ENCODE measurements around the gene GABRB3.

The GABRB3 gene

DNA sequence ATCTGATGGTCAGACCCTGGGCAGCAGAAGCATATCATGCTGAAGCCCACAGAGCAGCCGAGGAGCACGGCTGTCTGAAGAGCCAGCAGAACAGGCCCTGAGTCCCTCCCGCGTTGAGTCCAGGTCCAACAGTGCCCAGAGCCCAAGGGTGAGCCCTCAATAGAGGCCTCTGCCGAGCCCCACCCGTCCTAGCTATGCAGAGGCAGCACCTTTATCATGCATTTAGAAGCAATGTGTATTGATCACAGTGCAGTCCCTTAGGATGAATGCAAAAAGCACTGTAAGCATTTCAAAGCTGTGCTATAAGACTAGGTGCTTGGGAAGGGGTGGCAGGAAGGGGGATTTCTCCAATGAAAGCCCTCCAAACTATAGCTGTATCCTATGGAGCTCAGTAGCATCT lies 208.5 kb downstream of the GABRB3 start:
- in situ Hi-C loops (cut with HindIII; ENCODE audit: low sequenced_read_pairs): no loop called here

DNA sequence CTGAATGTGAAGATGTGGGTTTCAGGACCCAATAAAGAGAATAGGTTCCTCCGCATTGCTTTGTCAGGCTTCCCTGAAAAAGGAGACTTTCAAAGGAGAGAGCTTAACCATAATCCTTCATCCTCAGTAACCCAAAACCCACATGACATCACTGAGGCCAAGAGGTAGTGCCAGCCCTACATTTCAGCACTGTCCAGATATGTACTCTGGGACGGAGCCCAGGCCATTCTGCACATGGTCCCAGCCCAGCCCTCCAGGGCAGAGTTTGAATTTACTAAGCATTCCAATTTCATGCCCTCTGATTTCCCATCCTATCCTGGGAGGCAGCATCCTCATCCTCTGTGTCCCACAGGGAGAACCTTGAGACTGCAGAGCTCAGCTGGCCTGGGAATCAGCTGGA lies 210.5 kb downstream of the GABRB3 start:
- in situ Hi-C loops (cut with HindIII; ENCODE audit: low sequenced_read_pairs): no loop called here

DNA sequence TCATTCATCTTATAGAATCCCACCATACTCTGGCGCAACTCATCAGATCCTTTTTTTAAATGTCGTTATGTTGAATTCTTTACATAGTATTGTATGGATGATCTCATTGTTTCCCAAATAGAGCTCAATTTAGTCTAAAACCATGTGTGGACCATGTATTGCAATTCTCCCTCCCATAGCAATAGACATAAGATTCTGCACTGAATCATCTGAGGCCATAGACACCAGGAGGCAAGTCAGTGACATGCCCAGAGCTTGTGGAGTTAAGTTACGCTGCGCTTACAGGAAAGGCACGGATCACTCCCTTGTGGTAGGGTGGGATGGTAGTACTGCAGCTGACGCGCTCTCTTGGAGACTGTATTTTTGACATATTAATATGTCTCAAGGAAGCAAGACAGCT lies 211.0 kb downstream of the GABRB3 start:
- in situ Hi-C loops (cut with HindIII; ENCODE audit: low sequenced_read_pairs): no loop called here

DNA sequence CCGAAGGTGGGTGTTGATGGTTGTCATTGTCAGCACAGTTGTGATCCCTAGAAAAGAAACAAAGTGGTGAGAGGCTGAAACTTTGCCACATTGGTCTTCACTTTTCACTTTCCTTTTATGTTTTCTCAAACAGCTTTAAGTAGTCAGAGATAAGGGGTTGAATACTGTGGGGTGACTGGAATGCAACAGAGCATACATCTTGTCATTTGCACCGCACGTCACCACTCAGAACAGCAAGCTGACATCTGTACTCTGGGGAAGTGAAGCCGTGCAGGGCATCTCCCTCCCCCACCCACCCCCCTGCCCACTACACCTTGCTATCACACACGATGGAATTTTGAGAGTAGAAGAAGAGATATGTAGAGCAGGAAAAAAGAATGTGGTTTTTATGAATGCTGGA lies 211.7 kb downstream of the GABRB3 start:
- in situ Hi-C loops (cut with HindIII; ENCODE audit: low sequenced_read_pairs): no loop called here

DNA sequence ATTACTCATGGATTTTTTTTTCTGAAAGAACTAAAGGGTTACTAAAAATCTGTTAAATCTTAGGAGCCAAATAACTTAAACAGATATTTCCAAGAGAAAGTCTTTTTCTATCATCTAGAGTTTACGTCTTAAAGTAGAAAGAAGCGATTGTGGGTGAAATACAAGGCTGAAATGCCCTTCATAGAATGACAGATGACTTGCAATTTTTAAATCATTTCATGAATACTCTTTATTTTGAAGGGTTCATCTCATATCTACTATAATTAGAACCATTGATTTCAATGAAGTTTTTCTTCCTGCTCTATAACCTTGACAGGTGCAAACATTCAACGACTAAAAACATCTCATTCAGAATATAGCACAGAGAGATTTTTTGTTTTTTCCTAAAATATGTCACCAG lies 217.0 kb downstream of the GABRB3 start:
- in situ Hi-C loops (cut with HindIII; ENCODE audit: low sequenced_read_pairs): no loop called here

DNA sequence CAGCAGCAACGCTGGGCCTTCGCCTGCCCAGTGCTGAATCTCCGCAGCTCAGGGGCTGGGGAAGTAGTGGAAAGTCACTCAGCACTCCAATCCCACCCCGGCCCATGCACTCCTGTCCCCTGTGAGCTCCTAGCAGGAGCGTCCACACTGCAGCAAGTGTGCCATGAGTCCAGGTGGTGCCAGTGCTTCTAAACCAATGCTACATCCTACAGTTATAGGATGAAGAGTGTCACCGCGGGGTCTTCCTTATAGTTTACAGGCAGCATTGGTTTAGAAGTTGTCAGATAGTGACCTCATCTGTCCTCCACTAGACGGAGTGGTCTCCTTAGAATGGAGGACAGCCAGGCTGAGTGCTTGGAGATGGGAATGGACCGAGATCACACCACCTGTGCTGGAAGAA lies 221.4 kb downstream of the GABRB3 start:
- in situ Hi-C loops (cut with HindIII; ENCODE audit: low sequenced_read_pairs): no loop called here

DNA sequence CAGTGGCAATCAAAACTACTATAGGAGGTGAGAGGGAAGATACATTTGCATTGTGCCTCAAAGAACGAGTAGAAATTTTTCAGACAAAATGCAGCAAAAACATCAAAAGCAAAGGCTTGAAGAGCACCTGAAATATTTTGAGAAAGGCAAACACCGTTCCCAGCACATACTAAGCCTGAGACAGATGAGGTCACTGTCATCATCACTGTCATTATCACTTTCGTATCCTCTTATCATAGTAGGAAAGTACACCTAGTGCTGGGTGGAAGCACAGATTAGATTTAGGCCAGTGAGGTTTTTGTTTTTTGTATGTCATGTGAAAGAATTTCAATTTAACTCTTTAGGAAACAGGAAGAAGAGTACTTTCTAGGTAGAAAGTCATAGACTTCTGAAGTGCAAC lies 222.0 kb downstream of the GABRB3 start:
- in situ Hi-C loops (cut with HindIII; ENCODE audit: low sequenced_read_pairs): no loop called here

DNA sequence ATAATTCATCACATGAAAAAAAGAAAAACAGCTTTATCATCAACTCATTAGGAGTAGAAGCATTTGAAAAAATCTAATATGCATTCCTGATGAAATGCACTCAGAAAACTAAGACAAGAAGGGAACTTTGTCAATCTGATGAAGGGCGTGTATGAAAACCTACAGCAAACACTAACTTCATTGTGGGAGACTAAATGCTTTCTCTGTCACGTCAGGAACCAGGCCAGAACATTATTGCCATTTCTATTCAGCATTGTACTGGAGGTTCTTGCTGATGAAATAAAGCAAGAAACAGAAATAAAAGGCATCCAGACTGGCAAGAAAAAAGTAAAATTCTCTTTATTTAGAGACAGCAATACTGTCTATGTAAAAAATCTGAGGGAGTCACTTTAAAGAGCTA lies 235.2 kb downstream of the GABRB3 start:
- in situ Hi-C loops (cut with HindIII; ENCODE audit: low sequenced_read_pairs): no loop called here

DNA sequence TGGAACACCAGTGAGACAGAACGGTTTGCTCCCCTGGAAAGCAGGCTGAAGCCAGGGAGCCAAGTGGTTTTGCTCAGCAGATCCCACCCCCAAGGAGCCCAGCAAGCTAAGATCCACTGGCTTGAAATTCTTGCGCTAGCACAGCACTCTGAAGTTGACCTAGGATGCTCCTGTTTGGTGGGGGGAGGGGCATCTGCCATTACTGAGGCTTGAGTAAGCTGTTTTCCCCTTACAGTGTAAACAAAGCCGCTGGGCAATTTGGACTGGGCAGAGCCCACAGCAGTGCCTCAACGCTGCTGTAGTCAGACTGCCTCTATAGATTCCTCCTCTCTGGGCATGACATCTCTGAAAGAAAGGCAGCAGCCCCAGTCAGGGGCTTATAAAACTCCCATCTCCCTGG lies 241.4 kb downstream of the GABRB3 start:
- in situ Hi-C loops (cut with HindIII; ENCODE audit: low sequenced_read_pairs): no loop called here

DNA sequence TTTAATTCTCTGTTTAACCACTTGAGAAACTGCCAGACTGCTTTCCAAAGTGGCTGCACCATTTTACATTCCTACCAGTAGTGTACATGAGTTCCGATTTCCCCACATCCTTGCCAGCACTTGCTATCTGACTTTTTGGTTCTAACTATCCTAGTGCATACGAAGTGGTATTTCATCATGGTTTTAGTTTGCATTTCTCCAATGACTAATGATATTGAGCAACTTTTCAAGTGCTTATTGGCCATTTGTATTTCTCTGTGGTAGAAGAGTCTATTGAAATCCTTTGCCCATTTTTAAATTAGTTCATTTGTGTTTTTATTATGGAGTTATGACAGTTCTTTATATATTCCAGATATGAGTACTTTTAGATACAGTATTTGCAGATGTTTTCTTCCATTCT lies 247.8 kb downstream of the GABRB3 start:
- in situ Hi-C loops (cut with HindIII; ENCODE audit: low sequenced_read_pairs): no loop called here

DNA sequence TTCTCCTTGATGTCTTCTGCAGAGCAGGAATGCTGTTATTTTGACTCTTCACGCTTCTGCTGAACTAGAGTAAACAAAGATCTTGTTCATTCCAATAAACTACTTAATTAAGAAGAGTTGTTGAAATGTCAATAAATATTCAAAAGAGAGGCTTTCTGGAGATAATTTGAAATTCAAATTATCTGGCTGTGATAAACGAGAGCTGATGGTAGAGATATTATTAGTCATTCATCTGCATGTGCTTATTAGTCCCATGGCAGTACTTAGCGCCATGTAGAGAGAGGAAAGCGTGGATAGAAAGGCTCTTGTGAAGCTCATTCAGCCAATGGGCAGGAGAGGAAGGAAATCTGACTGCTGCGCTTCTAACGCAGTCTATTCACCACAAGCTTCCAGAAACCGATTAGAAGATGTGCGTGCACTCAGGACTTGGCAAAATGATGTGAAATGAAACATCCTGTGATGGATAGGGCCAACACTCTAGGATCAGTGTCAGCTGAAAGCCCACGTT lies 251.1 kb downstream of the GABRB3 start:
- in situ Hi-C loops (cut with HindIII; ENCODE audit: low sequenced_read_pairs): no loop called here

DNA sequence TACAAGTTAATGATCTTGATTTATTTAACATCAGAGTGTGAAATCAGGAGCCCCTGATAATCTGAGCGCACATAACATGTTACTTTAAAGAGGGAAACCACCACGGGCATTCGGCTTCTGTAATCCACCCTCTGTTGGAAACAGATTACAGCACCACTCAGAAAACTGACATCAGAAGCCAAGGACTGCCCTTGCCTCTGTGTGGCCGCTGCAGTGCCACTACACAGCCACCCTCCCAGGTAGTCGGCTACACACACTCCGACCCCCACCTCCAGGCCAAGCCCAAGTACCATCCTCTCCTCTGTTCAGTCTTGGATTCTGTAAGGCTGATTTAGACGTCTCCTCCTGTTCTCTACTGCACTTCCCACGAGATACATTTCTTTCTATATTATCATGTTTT lies 251.7 kb downstream of the GABRB3 start:
- in situ Hi-C loops (cut with HindIII; ENCODE audit: low sequenced_read_pairs): no loop called here

DNA sequence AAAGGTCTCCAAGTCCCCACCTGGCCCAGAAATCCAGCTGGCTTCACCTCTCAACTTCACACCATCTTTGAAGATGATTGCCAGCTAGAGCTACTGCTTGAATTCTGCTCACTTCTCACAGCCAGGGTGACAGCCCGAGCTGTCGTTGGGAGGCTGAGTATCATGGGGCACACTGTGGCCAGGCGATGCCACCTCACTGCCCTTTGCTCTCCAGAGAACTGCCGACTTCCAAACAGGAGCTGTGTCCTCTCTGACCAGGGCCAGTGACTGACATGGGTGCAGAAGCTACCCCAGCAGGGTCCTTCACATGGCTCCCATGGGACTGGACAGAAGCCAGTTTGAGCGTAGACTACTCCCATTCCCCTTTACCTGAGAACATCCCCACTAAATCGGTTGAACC lies 254.0 kb downstream of the GABRB3 start:
- in situ Hi-C loops (cut with HindIII; ENCODE audit: low sequenced_read_pairs): no loop called here

DNA sequence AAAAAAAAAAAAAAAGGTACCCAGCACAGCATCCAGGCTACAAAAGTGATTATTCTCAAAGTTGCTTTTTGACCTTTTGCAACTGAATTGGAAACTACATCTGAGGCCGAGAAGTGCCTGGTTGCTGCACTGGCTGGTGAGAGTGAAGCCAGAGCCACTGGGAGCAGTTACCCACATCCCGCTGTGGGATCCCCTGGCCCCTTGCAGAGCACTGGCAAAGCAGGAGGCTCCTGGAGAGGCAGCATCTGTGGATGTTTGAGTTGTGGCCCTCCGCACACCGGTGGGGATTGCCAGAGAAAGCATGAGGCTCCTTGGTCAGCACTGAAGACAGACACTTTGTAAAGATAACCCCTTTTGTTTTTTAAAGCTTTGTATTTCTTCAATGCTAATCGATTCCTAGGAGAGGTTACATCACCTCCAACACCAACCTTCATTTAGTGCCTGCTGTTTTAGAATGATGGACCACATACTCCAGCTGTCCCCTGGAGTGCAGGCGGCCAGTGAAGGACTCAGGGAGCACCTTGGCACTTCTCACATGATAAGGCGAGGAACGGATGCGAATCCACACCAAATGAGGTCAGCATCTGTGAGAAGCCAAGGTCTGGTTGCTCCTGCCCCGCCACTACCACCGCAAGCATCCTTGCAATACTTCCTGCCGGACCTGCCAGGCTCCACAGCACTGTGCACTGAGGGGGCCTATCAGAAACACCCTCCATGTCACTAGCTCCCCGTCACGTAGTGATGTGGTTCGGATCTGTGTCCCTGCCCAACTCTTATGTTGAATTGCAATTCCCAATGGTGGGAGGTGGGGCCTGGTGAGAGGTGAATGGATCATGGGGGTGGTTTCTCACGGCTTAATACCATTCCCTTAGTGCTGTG lies 256.5 kb downstream of the GABRB3 start:
- in situ Hi-C loops (cut with HindIII; ENCODE audit: low sequenced_read_pairs): no loop called here

DNA sequence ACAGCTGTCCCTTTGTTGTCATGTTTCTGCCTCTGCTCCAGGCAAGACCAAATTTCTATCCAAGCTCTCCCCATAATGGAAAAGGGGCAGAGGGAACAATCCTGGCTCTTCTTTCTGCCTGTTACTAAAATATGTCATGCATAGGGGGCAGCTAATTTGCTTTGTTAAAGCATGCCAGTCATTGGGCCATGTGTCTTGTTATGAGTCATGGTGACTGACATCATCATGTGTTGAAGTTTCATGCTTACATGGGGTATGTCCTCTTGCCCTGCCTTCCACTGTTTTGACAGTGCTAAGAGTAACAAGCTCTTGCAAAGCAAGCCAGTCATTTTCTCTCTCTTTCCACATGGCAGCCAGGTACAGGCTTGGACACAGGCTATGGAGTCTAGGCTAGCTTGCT lies 268.9 kb downstream of the GABRB3 start:
- in situ Hi-C loops (cut with HindIII; ENCODE audit: low sequenced_read_pairs): no loop called here

Measured in DLD1 (cell line).